SIG-M5 (cell line): ENCODE results near the gene TIAM2.

Experiments
- DNase-seq: peaks from one replicate; lab custom pipeline; 2025; lab: John Stamatoyannopoulos, UW

Gene TIAM2

GRCh38 chr6:155235087-155235486 is 240.0 kb downstream of the TIAM2 start:
- no peak for DNase-seq

GRCh38 chr6:155237613-155238012 is 242.5 kb downstream of the TIAM2 start:
- DNase-seq = no peak

GRCh38 chr6:155240905-155241600 is 245.9 kb downstream of the TIAM2 start:
- no peak for DNase-seq

- no peak for DNase-seq
Observed at GRCh38 chr6:155241966-155242365, 246.9 kb downstream of the TIAM2 start.

DNA sequence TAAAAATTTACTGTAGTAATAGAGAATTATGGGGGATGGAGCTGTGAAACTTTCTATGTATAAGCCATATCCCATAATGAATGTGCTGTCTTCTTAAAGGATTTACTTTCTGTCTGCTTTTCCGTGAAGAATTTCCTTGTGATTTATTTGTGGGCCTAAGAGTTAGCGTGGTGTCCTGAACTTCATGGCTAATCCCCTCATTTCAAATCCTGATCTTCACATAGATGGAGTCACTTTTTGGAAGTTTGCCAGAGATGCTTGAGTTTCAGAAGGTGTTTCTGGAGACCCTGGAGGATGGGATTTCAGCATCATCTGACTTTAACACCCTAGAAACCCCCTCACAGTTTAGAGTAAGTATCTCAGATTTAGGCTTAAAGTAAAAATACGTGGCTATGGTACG is 249.3 kb downstream of the TIAM2 start:
- DNase-seq = no peak

DNA sequence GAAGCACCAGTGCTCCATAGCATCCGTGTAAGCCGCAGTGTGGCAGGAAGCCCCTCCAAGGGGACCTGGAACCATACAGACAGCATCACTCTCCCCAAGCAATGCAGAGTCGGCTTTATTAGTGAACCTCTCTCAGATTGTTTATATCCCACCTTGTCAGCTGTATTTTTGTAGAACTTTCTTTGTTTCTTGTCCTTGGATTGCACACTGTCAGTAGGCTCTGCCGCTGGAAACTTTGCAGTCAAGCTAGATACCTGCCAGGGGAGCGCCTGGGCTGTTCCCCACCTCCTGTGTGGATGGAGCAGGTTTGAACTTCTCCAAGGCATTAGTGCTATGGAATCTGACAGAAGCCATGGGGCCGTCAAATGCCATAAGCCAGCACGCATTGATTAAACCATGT is 250.1 kb downstream of the TIAM2 start:
- DNase-seq = no peak

GRCh38 chr6:155245831-155246230 is 250.7 kb downstream of the TIAM2 start:
- no peak for DNase-seq

DNA sequence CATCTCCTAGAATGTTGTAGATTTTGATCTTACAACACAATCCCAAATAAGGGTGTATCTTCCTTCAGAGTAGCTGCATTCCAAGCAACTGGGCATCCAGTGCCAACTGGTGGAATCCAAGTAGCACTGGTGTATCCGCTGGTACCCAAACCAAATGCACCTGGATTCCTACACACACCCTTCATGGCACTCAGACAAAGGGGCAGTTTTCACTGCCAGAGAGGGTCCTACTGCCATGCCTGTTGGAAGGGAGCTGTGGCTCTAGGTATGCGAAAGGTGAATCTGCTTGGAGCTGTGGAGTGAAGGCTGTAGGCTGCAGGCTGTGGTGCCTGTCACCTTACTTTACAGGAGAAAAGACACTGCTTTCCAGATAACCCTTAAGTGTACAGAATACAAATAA is 251.7 kb downstream of the TIAM2 start:
- DNase-seq = no peak

- DNase-seq = no peak
Observed at GRCh38 chr6:155247618-155248007, 252.5 kb downstream of the TIAM2 start.

- DNase-seq = no peak
Observed at GRCh38 chr6:155248008-155249001, 253.2 kb downstream of the TIAM2 start.

GRCh38 chr6:155250701-155251381 is 255.7 kb downstream of the TIAM2 start:
- no peak for DNase-seq

DNA sequence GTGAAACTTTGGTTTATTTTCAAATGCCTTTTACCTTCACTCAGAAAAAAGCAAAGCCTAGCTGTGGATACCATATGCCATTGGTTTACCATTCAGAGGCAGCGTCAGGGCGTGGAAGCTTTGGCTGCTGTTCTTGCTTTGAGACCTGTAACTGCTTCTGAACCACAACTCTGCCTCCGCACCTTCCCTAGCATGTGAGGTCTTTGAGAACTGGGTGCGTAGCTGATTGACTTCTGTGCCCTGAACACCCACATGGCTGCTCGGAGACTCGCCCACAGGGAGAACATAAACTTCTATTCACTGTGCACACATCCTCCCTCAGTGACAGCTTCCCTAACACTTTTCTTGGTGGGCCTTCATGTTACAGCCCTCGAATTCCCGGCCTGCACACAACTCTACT is 257.5 kb downstream of the TIAM2 start:
- no peak for DNase-seq

GRCh38 chr6:155253337-155253736 is 258.2 kb downstream of the TIAM2 start:
- DNase-seq = no peak

- DNase-seq = no peak
Observed at GRCh38 chr6:155254139-155254538, 259.0 kb downstream of the TIAM2 start.

GRCh38 chr6:155256122-155256795 is 261.1 kb downstream of the TIAM2 start:
- DNase-seq = no peak

GRCh38 chr6:155257796-155258195 is 262.7 kb downstream of the TIAM2 start:
- DNase-seq = no peak

- no peak for DNase-seq
Observed at GRCh38 chr6:155259204-155259603, 264.1 kb downstream of the TIAM2 start.

- no peak for DNase-seq
Observed at GRCh38 chr6:155259897-155260296, 264.8 kb downstream of the TIAM2 start.

DNA sequence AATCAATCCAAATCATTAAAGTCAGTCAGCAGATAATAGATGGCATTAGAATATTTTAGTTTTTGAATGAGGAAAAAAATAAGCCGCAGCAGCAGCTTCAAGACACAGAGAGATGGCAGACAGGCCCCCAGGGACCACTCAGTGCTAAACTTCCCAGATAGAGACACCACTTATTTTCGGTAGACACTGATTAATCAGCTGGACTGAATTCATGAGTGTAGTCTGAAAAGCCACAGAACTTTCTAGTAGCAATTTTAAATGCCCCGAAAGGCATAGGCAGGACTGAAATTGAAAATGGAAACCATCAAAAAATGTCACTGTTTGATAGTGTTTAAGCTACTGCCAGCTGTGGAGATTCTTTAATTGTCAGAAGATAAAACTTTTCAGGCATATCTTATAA is 265.6 kb downstream of the TIAM2 start:
- no peak for DNase-seq

DNA sequence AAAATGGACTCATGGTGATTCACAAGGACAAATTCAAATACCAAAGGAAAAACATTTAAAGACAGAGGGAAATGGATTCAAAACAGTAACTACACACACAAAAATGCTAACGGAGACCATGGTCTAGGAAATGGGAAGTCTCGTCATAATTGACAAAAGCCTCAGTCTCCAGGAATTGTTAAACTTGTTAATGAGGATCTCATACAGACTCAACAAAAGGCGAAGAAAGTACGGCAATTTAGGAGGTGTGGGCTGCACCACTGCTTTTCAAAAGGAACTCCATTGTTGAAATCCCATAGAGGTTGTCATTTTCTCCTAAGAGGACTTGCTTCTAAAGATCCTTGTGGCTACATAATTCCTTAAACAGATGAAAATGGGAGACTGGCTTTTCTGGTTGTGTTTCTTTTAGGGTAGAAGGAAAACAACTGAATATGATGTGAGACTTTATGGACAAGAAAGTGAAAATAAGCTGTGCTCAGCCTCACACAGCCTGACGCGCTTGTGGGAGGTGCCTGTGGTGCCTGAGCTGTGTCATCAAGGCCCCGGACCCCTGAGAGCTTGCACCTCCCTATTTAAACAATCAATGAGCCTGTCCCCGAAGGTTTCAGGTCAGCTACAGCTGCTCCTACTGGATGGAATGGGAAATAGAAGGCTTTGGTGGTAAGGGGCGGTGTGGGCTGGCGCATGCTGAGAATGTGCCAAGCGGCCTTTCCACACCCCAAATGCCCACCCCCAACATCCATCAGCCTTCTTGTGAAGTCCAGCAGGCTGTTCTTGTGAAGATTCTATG is 266.2 kb downstream of the TIAM2 start:
- DNase-seq = no peak

DNA sequence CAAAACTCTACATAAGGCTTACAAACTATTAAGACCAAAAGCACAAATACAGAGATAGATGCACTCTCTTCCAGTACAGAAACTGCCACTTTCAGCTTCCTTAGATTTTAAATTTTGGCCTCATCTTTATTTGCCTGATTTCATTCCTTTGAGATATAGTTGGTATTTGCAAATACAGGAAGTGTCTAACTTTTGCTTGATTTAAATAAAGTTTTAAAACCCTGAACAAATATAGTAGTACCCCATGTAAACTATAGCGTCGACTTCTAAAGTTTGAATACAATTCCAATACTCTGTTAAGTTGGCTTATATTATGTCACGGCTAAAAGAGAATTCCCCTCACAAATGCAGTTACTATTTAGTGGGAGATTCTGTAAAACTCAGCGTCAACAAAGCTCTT is 267.5 kb downstream of the TIAM2 start:
- DNase-seq = no peak
